Subcutaneous adipose tissue (tissue), 4 donors: ENCODE measurements around the gene MYO7B. TPM values are rescaled to one million over a fixed set of nuclear protein-coding genes. Genes with fewer than 3 reads are reported as not detected.

ENCODE experiments used
- CTCF ChIP-seq: fragments of 450-650 bp; IDR thresholded peaks from one replicate; pipeline ENCODE4 v1.5.1; 2016; ENCODE audit warnings: low read depth, mild to moderate bottlenecking, control low read depth, antibody characterized with exemption, moderate library complexity
- total RNA-seq, 4 donors: library from RNA; depleted of rRNA; stranded (reverse); fragments of >200 nt; gene quantifications; one replicate each; pipeline ENCODE4 v1.1.0, GENCODE V29; 2016

The MYO7B gene
- total RNA-seq, 4 donors from 2014 or later, result 0.49 to 0.57 (median 0.51) TPM; not detected in 1

DNA sequence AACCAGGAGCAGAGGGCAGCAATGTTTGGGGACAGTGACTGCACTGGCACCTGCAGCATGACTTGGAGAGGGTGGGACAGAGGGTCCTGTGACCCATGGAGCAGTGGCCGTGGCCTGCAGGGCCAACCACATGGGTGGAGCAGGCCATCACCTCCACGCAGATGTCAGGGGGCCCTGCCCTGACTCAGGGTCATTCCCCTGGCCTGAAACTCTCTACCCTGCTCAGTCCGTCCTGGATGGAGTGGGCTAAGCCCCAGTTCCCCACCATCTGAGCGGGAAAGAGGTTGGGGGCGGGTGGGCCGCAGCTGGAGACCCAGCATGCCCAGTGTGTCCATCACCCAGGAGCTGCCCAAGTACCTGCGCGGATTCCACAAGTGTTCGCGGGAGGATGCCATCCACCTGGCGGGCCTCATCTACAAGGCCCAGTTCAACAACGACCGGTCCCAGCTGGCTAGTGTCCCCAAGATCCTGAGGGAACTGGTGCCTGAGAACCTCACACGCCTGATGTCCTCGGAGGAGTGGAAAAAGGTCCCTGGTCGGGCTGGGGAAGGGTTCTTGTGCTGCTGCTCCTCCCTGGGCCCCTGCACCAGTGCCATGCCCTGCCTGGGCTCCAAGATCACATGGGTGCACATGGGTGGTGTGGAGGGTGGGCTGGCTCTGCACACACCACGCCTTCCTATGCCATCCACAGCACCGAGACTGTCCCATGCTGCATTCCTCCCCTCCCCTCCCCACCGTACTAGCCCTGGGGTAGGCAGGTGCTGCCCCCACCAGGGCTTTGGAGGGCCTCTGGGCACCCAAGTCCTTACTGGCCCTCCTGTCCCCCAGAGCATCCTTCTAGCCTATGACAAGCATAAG lies 100.1 kb downstream of the MYO7B start:
- no peak for TF ChIP-seq CTCF

GRCh38 chr2:127636248-127637235 lies 101.1 kb downstream of the MYO7B start:
- TF ChIP-seq CTCF, result no peak

- TF ChIP-seq CTCF, result no peak
Measured at GRCh38 chr2:127637236-127637630, 101.8 kb downstream of the MYO7B start.

DNA sequence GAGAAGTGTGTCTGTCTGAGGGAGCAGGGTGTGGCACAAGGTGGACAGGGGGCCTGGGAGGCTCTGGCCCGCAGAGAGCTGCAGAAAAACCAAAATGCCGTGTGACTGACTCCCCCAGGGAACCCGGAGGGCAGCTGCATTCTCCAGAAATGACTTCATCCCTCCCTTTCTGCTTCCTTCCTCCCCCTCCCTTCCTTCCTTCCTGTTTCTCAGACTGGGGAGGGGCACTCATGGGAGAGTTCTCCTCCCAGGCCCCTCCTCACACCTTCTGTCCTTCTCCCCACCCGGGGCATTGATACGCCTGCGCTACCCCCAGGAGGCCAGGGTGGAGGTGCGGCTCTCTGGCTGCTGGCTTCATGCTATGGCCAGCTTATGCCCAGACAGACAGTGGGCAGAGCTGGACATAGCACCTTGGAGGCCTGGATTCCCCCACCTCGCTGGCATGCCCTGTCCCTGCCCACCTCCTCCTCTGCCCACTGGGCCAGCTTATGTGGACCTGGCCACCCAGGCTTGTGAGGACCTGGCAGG lies 102.3 kb downstream of the MYO7B start:
- TF ChIP-seq CTCF, result no peak

- TF ChIP-seq CTCF, result no peak
Measured at GRCh38 chr2:127638361-127639110, 103.1 kb downstream of the MYO7B start.

DNA sequence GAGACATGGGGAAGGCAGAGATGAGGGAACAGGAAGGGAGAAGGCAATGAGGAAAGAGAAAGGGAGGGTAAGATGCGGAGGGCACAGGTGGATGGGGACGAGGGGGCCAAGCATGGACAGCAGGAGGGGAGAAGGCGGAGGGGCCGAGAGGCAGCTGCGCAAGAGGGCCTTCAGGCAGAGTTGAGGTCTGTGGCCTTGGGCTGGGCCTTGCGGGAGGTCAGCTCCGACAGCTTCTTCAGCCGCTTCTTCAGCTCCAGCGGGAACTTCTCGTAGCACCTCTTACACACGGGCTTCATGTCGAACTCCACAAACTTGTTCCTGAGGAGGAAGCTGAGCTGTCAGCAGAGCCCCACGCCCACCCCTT lies 103.6 kb downstream of the MYO7B start:
- no peak for TF ChIP-seq CTCF
